ENCODE measurements around the gene SYNGR3. TPM values are rescaled to one million over a fixed set of nuclear protein-coding genes. Genes with fewer than 3 reads are reported as not detected.

Gene SYNGR3
- 2.0 TPM for polyA plus RNA-seq (2013, experiment 1 of 2)
- 1.9 TPM for polyA plus RNA-seq (2013, experiment 2 of 2)

- 10 to 11% methylated on average over 45 to 52 of the region's 67 CpGs for WGBS, 2 experiments (ENCODE audit: insufficient coverage in 2 of 2)
- Histone ChIP-seq H3K27ac (ENCODE audit: low read depth, low read length, severe bottlenecking) (no peak within 1 kb of the TSS), H3K9me3 (ENCODE audit: control insufficient read depth, low read length) (no peaks in the 10 kb centered on the region), H3K4me3 (ENCODE audit: extremely low read depth, insufficient read depth, low read length, poor library complexity, severe bottlenecking) (peak within 1 kb of the TSS; percentile 27), H3K36me3 (ENCODE audit: control insufficient read depth, insufficient read depth, low read length) (peaks cover 23% of the 10 kb centered on the region), H3K4me1 (ENCODE audit: control insufficient read depth, insufficient read depth, low read length, poor library complexity, severe bottlenecking) (peaks cover 15% of the 10 kb centered on the region)
Measured at GRCh38 chr16:1989209-1990100, at the start of gene SYNGR3. SYNGR3 (plus strand) TSS chr16:1989970; CDS start chr16:1990103, 133 bp downstream.

GRCh38 chr16:1940273-1941161 lies 49.3 kb upstream of the SYNGR3 start:
- no peaks in the 10 kb centered on the region for H3K9me3 ChIP-seq (ENCODE audit: control insufficient read depth, low read length)
- peaks cover 4% of the 10 kb centered on the region for H3K4me1 ChIP-seq (ENCODE audit: control insufficient read depth, insufficient read depth, low read length, poor library complexity, severe bottlenecking)
- peaks cover 23% of the 10 kb centered on the region for H3K36me3 ChIP-seq (ENCODE audit: control insufficient read depth, insufficient read depth, low read length)
- 95 to 97% methylated on average over 21 to 23 of the region's 23 CpGs for WGBS, 2 experiments (ENCODE audit: insufficient coverage in 2 of 2)
- no peak overlapping the region for H3K27ac ChIP-seq (ENCODE audit: low read depth, low read length, severe bottlenecking)
- no peak overlapping the region for H3K4me3 ChIP-seq (ENCODE audit: extremely low read depth, insufficient read depth, low read length, poor library complexity, severe bottlenecking)

DNA sequence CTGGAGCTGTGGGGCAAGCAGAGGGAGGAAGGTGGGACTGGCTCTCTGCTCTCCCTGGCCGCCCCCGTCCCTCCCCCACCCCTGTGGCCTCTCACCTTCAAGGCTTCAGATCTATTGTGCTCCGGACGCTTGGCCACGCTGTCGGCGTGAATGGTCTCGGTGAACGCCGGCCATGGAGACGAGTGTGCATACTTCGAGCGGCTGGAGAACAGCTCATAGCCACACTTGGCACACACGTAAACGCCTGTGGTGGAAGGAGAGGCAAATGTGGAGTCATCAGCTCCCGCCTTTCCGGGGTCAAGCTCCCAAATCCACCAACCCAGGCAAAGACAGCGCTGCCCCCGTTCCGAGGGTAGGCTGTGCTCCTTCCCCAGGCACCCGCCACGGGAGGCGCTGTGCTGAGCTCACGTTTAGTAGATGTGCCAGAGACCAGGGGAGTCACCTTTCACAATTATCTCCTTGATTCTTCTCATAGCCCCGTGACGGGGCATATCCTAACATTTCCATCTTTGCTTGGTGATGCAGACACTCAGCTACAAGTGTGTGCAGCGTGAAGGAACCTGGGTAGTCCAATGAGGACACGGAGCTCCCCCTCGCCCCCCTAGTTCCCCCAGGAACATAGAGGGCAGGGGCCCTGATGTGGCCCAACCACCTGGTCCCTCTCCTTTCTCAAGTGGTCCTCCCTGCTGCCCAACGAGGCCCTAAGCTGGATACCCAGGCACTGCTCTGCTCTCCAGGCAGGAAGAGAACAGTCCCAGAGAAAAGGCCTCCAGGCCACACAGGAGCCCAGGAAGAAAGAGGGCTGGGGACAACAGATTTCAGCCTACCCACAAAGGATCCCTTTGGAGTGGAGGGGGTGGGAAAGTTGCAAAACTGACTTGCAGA lies 48.4 kb upstream of the SYNGR3 start:
- 82 to 90% methylated on average over 20 to 27 of the region's 30 CpGs for WGBS, 2 experiments (ENCODE audit: insufficient coverage in 2 of 2)
- Histone ChIP-seq H3K9me3 (ENCODE audit: control insufficient read depth, low read length) (no peaks in the 10 kb centered on the region), H3K36me3 (ENCODE audit: control insufficient read depth, insufficient read depth, low read length) (peaks cover 23% of the 10 kb centered on the region), H3K4me3 (ENCODE audit: extremely low read depth, insufficient read depth, low read length, poor library complexity, severe bottlenecking) (no peak overlapping the region), H3K27ac (ENCODE audit: low read depth, low read length, severe bottlenecking) (no peak overlapping the region), H3K4me1 (ENCODE audit: control insufficient read depth, insufficient read depth, low read length, poor library complexity, severe bottlenecking) (peaks cover 4% of the 10 kb centered on the region)

DNA sequence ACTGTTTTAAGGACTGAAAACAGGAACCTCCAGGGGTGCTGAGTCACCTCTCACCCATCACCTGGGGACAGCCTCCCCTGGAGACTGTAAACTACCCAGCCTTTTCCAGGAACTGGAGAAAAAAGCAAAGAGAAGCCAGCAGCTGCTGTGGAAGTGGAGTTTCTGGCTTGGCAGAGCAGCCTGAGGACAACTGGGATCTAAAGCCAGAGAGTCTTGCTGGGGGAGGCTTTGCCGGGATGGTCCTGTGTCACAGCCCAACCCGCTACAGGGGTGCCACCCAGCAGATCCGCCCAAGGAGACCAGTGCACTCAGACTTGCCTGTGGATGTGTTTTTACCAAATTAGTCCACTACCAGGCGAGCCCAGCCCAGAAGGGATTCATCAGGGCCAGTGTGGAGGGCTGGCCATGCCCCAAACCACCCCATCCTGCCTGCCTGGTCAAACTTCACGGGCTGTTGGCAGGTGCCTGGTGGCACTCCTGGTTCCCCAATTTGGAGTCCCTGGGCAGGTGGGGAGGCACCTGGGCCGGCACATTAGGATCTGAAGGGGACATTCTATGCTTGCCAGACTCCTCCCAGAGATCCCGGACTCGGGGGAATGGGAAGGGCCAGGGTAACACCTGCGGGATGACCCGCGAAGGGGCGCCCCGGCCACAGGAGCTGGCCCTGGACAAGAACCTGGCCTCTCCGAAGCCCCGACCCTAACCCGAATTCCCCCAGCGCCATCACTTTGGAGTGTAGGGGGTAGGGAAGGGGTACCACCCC lies 47.5 kb upstream of the SYNGR3 start:
- no peak overlapping the region for H3K27ac ChIP-seq (ENCODE audit: low read depth, low read length, severe bottlenecking)

GRCh38 chr16:1942810-1943726 lies 46.7 kb upstream of the SYNGR3 start, which contains the start of gene MSRB1:
MSRB1 (minus strand) TSS chr16:1943199; CDS start chr16:1943156, 43 bp downstream.
- Histone ChIP-seq H3K36me3 (ENCODE audit: control insufficient read depth, insufficient read depth, low read length) (peaks cover 20% of the 10 kb centered on the region), H3K4me1 (ENCODE audit: control insufficient read depth, insufficient read depth, low read length, poor library complexity, severe bottlenecking) (peaks cover 4% of the 10 kb centered on the region), H3K4me3 (ENCODE audit: extremely low read depth, insufficient read depth, low read length, poor library complexity, severe bottlenecking) (peak within 1 kb of the TSS; percentile 76), H3K27ac (ENCODE audit: low read depth, low read length, severe bottlenecking) (no peak within 1 kb of the TSS), H3K9me3 (ENCODE audit: control insufficient read depth, low read length) (no peaks in the 10 kb centered on the region)
- WGBS, 2 experiments (ENCODE audit: insufficient coverage in 2 of 2) = 6% methylated on average over 45 to 49 of the region's 77 CpGs

More for the DNA sequence above, 47.5 kb upstream of the SYNGR3 start:
- peak overlapping the region; percentile 76 for H3K4me3 ChIP-seq (ENCODE audit: extremely low read depth, insufficient read depth, low read length, poor library complexity, severe bottlenecking)
- no peaks in the 10 kb centered on the region for H3K9me3 ChIP-seq (ENCODE audit: control insufficient read depth, low read length)
- H3K36me3 ChIP-seq (ENCODE audit: control insufficient read depth, insufficient read depth, low read length) = peaks cover 23% of the 10 kb centered on the region
- WGBS, 2 experiments (ENCODE audit: insufficient coverage in 2 of 2) = 48 to 80% methylated on average over 5 to 11 of the region's 17 CpGs
- peaks cover 4% of the 10 kb centered on the region for H3K4me1 ChIP-seq (ENCODE audit: control insufficient read depth, insufficient read depth, low read length, poor library complexity, severe bottlenecking)

- Histone ChIP-seq H3K27ac (ENCODE audit: low read depth, low read length, severe bottlenecking) (no peak overlapping the region), H3K4me1 (ENCODE audit: control insufficient read depth, insufficient read depth, low read length, poor library complexity, severe bottlenecking) (peaks cover 4% of the 10 kb centered on the region), H3K4me3 (ENCODE audit: extremely low read depth, insufficient read depth, low read length, poor library complexity, severe bottlenecking) (no peak overlapping the region), H3K36me3 (ENCODE audit: control insufficient read depth, insufficient read depth, low read length) (peaks cover 6% of the 10 kb centered on the region), H3K9me3 (ENCODE audit: control insufficient read depth, low read length) (no peaks in the 10 kb centered on the region)
- 97% methylated on average over 6 to 14 of the region's 21 CpGs for WGBS, 2 experiments (ENCODE audit: insufficient coverage in 2 of 2)
Measured at GRCh38 chr16:1944612-1945199, 45.1 kb upstream of the SYNGR3 start.

DNA sequence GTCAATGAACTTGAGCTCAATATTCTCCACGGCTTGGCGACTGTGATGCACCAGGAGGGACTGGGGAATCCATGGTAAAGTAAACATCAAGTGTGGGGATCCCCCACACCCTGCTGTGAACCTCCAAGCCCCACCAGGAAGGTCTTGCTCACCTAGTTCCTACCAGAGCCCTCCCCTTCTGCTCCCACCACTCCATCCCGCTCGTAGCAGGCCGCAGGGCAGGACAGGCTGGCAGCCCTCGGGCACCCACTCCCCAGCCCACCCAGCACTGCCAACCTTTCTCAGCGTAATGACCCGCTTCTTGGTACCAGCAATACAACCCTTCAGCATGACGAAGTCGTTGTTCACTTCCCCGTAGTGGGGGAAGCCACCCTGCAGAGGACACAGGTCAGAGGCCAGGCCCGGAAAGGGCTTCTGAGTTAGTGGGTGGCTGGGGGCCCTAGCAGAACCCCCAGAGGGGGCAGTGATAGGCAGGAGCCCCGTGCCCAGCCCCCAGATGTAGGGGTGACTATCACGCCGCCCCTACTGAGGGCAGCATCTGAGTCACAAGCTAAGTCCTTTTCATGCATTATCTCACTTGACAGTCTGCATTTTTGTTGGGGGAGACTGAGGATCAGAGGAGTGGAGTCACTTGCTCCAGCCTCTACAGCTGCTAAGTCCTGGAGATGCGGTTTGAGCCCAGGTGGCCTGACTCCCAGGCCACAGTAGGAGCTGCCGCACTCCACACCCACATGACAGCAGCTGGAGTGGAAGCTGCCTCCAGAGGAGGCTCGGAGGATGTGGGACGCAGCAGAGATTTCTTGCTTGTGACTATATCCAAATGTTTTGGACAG lies 44.0 kb upstream of the SYNGR3 start:
- WGBS, 2 experiments (ENCODE audit: insufficient coverage in 2 of 2) = 93 to 96% methylated on average over 13 to 15 of the region's 19 CpGs
- H3K9me3 ChIP-seq (ENCODE audit: control insufficient read depth, low read length) = no peaks in the 10 kb centered on the region
- H3K4me3 ChIP-seq (ENCODE audit: extremely low read depth, insufficient read depth, low read length, poor library complexity, severe bottlenecking) = no peak overlapping the region
- H3K4me1 ChIP-seq (ENCODE audit: control insufficient read depth, insufficient read depth, low read length, poor library complexity, severe bottlenecking) = peaks cover 4% of the 10 kb centered on the region
- H3K36me3 ChIP-seq (ENCODE audit: control insufficient read depth, insufficient read depth, low read length) = peaks cover 2% of the 10 kb centered on the region
- no peak overlapping the region for H3K27ac ChIP-seq (ENCODE audit: low read depth, low read length, severe bottlenecking)

All from mesodermal cell (in vitro differentiated cells).